ENCODE measurements around the gene PARP12.

DNA sequence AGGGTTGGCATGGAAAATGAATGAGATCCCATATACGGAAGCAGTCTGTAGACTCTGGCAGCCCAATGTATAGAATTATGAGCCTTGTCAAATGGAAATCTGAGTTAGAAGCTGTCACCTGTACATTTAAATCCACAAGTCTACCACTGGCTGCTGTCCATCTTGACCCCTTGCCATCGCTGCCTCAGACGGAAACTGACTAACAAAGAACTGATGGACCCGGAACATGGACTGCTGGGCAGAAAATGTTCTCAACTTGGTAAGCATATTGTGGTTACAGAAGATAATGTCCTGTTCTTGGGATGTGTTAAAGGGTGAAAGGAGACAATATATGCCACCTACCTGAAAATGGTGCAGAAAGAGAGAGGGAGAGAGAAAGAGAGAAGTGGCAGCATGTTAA lies 37.5 kb downstream of the PARP12 start:
- TF ChIP-seq, protein P1, sequence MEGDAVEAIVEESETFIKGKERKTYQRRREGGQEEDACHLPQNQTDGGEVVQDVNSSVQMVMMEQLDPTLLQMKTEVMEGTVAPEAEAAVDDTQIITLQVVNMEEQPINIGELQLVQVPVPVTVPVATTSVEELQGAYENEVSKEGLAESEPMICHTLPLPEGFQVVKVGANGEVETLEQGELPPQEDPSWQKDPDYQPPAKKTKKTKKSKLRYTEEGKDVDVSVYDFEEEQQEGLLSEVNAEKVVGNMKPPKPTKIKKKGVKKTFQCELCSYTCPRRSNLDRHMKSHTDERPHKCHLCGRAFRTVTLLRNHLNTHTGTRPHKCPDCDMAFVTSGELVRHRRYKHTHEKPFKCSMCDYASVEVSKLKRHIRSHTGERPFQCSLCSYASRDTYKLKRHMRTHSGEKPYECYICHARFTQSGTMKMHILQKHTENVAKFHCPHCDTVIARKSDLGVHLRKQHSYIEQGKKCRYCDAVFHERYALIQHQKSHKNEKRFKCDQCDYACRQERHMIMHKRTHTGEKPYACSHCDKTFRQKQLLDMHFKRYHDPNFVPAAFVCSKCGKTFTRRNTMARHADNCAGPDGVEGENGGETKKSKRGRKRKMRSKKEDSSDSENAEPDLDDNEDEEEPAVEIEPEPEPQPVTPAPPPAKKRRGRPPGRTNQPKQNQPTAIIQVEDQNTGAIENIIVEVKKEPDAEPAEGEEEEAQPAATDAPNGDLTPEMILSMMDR (optimal IDR thresholded peaks at IDR 0.05 in 1 of 3, IDR thresholded peaks at IDR 0.05 in 1 of 3, conservative IDR thresholded peaks at IDR 0.05 in 1 of 3; ENCODE audit: extremely low read depth in 1 of 3, insufficient read depth in 2 of 3, low read length in 3 of 3): no peak
- TF ChIP-seq EZH2 (IDR thresholded peaks at IDR 0.05; ENCODE audit: low read length): no peak

Measured in keratinocyte (primary cell).